Pons (tissue), 1 donor: Measurements from ENCODE around the gene KLK7.

Experiments used
- DNase-seq: peaks from one replicate; pipeline ENCODE4 v3.0.0-alpha.2; 2016; ENCODE audit warnings: low spot score

Gene KLK7

DNA sequence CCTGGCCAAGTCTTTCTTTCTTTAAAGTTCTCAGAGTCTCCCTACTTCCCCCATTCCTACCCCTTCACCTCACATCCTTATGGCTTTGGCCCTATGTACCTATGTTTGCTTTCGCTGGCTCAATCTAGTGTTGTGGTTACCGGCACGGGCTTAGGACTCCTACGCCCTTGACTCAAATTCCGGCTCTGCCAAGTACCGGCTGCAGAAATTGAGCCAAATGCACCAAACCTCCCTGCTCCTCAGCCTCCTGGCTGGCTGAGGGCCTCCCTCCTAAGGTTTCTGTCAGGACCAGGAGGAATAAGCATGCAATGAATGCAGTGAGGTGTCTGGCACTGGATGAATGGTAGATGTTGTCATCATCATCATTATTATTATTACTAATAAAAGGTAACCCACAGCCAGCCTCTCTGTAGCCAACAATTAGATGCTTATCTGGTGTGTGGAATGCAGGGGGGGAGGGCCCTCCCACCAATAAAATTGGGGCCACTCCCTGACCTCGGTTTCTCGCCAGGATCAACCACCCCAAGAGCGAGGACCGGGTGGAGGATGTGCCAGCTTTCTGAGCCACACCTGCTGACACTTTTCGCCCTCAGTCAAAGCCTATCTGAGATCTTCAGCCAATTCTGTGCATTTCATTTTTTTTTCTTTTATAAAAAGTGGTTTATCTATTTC is 51.6 kb downstream of the KLK7 start:
- no peak for DNase-seq

DNA sequence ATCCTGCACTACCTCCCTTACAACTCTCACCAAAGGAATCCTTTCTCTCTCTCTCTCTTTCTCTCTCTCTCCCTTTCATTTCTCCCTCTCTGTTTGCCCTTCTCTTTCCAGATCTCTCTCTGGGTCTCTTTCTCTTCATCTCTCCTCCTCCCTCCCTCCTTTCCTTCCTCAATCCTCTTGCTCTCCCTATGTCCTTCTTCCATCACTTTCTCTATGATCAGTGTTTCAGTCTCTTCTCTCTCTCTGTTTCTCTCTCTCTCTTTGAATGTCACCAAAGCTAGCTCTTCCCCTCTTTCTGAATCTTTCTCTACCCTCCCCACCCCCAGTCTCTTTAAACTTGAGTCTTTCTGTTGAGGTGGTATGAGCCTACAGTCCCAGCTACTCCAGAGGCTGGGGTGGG is 52.7 kb downstream of the KLK7 start:
- DNase-seq, result no peak

DNA sequence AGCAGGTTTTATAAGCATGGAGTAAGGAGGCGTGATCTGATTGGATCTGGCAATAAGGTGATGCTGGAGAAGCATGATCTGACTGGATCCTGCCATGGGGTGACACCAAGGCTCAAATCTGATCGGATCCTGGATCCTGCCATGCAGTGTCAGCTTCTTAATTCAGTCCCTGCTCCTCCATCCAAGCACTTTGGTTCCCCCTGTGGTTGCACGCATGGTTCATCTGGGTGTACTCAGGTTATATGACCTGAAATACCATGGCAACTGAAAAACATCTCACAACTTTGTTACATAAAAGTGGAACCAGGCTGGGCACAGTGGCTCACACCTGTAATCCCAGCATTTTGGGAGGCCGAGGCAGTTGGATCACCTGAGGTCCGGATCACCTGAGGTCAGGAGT is 54.9 kb downstream of the KLK7 start:
- no peak for DNase-seq
